ENCODE results near the gene GABPB2. TPM values are rescaled to one million over a fixed set of nuclear protein-coding genes. Genes with fewer than 3 reads are reported as not detected.

The GABPB2 gene
- polyA plus RNA-seq, 1 of the 3 experiments (the other 2 are of a cell fraction) = 2.4 TPM

GRCh38 chr1:151065089-151065645 lies 5.4 kb upstream of the GABPB2 start:
- H3F3A ChIP-seq (replicated peaks; ENCODE audit: insufficient read depth) = peaks cover 43% of the 10 kb centered on the region
- no peaks in the 10 kb centered on the region for H3K9me3 ChIP-seq
- TF ChIP-seq USF1 (IDR thresholded peaks at IDR 0.05; ENCODE audit: borderline replicate concordance, low read depth) = no peak
- TF ChIP-seq SMC3 (IDR thresholded peaks at IDR 0.05; ENCODE audit: low read depth, low read length) = no peak
- no peak for TF ChIP-seq YY1 (IDR thresholded peaks at IDR 0.05; ENCODE audit: low read depth)
- TF ChIP-seq GABPA (IDR thresholded peaks at IDR 0.05; ENCODE audit: low read depth) = no peak
- no peak for TF ChIP-seq POLR2AphosphoS5 (IDR thresholded peaks at IDR 0.05; ENCODE audit: low read depth, low read length)
- no peak for TF ChIP-seq RXRA (IDR thresholded peaks at IDR 0.05; ENCODE audit: borderline replicate concordance, low read depth)
- no peak for TF ChIP-seq GATA2 (CRISPR knock-in tag; IDR thresholded peaks at IDR 0.05)
- TF ChIP-seq, protein P1, sequence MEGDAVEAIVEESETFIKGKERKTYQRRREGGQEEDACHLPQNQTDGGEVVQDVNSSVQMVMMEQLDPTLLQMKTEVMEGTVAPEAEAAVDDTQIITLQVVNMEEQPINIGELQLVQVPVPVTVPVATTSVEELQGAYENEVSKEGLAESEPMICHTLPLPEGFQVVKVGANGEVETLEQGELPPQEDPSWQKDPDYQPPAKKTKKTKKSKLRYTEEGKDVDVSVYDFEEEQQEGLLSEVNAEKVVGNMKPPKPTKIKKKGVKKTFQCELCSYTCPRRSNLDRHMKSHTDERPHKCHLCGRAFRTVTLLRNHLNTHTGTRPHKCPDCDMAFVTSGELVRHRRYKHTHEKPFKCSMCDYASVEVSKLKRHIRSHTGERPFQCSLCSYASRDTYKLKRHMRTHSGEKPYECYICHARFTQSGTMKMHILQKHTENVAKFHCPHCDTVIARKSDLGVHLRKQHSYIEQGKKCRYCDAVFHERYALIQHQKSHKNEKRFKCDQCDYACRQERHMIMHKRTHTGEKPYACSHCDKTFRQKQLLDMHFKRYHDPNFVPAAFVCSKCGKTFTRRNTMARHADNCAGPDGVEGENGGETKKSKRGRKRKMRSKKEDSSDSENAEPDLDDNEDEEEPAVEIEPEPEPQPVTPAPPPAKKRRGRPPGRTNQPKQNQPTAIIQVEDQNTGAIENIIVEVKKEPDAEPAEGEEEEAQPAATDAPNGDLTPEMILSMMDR (IDR thresholded peaks at IDR 0.05) = no peak
- no peak for TF ChIP-seq EP300 (IDR thresholded peaks at IDR 0.05; ENCODE audit: borderline replicate concordance in 1 of 2, low read depth in 1 of 2, low read length in 1 of 2)
- no peak for TF ChIP-seq TAF1 (IDR thresholded peaks at IDR 0.05; ENCODE audit: borderline replicate concordance, low read depth, low read length)
- TF ChIP-seq ELF1 (IDR thresholded peaks at IDR 0.05) = no peak
- no peak for TF ChIP-seq FOSL2 (IDR thresholded peaks at IDR 0.05; ENCODE audit: borderline replicate concordance, low read depth)
- no peak for TF ChIP-seq SIN3A (IDR thresholded peaks at IDR 0.05; ENCODE audit: borderline replicate concordance, low read depth, low read length)
- TF ChIP-seq, protein P2, sequence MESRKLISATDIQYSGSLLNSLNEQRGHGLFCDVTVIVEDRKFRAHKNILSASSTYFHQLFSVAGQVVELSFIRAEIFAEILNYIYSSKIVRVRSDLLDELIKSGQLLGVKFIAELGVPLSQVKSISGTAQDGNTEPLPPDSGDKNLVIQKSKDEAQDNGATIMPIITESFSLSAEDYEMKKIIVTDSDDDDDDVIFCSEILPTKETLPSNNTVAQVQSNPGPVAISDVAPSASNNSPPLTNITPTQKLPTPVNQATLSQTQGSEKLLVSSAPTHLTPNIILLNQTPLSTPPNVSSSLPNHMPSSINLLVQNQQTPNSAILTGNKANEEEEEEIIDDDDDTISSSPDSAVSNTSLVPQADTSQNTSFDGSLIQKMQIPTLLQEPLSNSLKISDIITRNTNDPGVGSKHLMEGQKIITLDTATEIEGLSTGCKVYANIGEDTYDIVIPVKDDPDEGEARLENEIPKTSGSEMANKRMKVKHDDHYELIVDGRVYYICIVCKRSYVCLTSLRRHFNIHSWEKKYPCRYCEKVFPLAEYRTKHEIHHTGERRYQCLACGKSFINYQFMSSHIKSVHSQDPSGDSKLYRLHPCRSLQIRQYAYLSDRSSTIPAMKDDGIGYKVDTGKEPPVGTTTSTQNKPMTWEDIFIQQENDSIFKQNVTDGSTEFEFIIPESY (IDR thresholded peaks at IDR 0.05; ENCODE audit: borderline replicate concordance, low read depth) = no peak
- no peak for TF ChIP-seq NRF1 (IDR thresholded peaks at IDR 0.05; ENCODE audit: low read depth, low read length)
- peak overlapping the region; percentile 47 for H3K4me2 ChIP-seq
- no peaks in the 10 kb centered on the region for H3K27me3 ChIP-seq (ENCODE audit: insufficient read depth)
- ChIA-PET CTCF (interaction anchor here (0.6 to 1.9 kb wide), 8 partner anchors 9 to 185 kb away, joined by 3 to 6 read pairs (median 4); partner anchors contain the start of gene MINDY1), POLR2A (interaction anchor here (1.0 kb wide), 1 partner anchor 125 kb away, joined by 3 read pairs; the partner anchor contains the start of gene VPS72)
- H3K9ac ChIP-seq = no peak overlapping the region
- H3K4me3 ChIP-seq (ENCODE audit: low read depth in 2 of 2, low read length in 1 of 2) = no peak overlapping the region; a peak in 1 of 4 replicates
- H3K27ac ChIP-seq (ENCODE audit: low read depth in 2 of 2, low read length in 1 of 2) = peak overlapping the region in 1 of 2 experiments; percentile 25; a peak in 1 of 4 replicates
- no peak overlapping the region for H2AFZ ChIP-seq (ENCODE audit: low read depth)
- H3K4me1 ChIP-seq (ENCODE audit: control insufficient read depth in 1 of 2, insufficient read depth in 2 of 2, low read depth in 1 of 2, low read length in 1 of 2) = peaks cover 11 to 13% of the 10 kb centered on the region in 2 experiments
- H3K9me2 ChIP-seq = no peaks in the 10 kb centered on the region
- DNase-seq = no peak
- H4K20me1 ChIP-seq (ENCODE audit: insufficient read depth) = peaks cover 32% of the 10 kb centered on the region
- H3K36me3 ChIP-seq (replicated peaks in 1 of 2; ENCODE audit: control insufficient read depth in 1 of 2, insufficient read depth in 2 of 2, low read length in 1 of 2) = peaks cover 21 to 45% of the 10 kb centered on the region in 2 experiments
- H3K79me2 ChIP-seq (ENCODE audit: insufficient read depth) = peaks cover 93% of the 10 kb centered on the region

Data from SK-N-SH (cell line).